ENCODE measurements around the gene CTBS.
"Not testable (repeated sequence)": the region's sequence is repeated elsewhere in the genome, so short reads cannot be mapped to it uniquely, and the experiment has no call there.

Gene CTBS

GRCh38 chr1:84583648-84584047, 9.4 kb upstream of the CTBS start:
- DNase-seq: no peak

GRCh38 chr1:84582802-84583587, 8.8 kb upstream of the CTBS start:
- peak; percentile 3 for DNase-seq

GRCh38 chr1:84581648-84582047, 7.4 kb upstream of the CTBS start:
- DNase-seq: no peak

GRCh38 chr1:84574936-84575335, 696 bp upstream of the CTBS start:
- no peak for DNase-seq

GRCh38 chr1:84573481-84573966, 716 bp downstream of the CTBS start:
- no peak for DNase-seq

GRCh38 chr1:84571150-84571535, 3.1 kb downstream of the CTBS start:
- DNase-seq: no peak

- no peak for DNase-seq
These were observed 3.6 kb downstream of the CTBS start for GRCh38 chr1:84570436-84571149.

GRCh38 chr1:84569216-84569615, 5.0 kb downstream of the CTBS start:
- DNase-seq: no peak

GRCh38 chr1:84550826-84551225, 23.4 kb downstream of the CTBS start:
- DNase-seq: peak; percentile 26

- no peak for DNase-seq
These were observed 32.6 kb downstream of the CTBS start for GRCh38 chr1:84541679-84542078.

GRCh38 chr1:84540759-84541158, 33.5 kb downstream of the CTBS start:
- DNase-seq: no peak

GRCh38 chr1:84539972-84540371, 34.3 kb downstream of the CTBS start:
- DNase-seq: no peak

- DNase-seq: no peak
These were observed 35.6 kb downstream of the CTBS start for GRCh38 chr1:84538599-84538998.

GRCh38 chr1:84525779-84526178, 48.5 kb downstream of the CTBS start:
- DNase-seq: no peak

- DNase-seq: no peak
These were observed 49.6 kb downstream of the CTBS start for GRCh38 chr1:84524590-84524989.

GRCh38 chr1:84510668-84511067, 63.6 kb downstream of the CTBS start:
- no peak for DNase-seq

- DNase-seq: no peak
These were observed 64.1 kb downstream of the CTBS start for GRCh38 chr1:84510165-84510564.

GRCh38 chr1:84509029-84509428, 65.2 kb downstream of the CTBS start:
- no peak for DNase-seq

- no peak for DNase-seq
These were observed 65.7 kb downstream of the CTBS start for GRCh38 chr1:84508510-84508909.

- DNase-seq: not testable (repeated sequence)
These were observed 66.4 kb downstream of the CTBS start for GRCh38 chr1:84507887-84508286.

GRCh38 chr1:84506729-84507453, 67.3 kb downstream of the CTBS start:
- DNase-seq: no peak

GRCh38 chr1:84506002-84506728, 68.1 kb downstream of the CTBS start, which contains the start of the genes GNG5 and SPATA1:
Gene GNG5 (minus strand): TSS chr1:84506581. CDS start chr1:84506091, 490 bp downstream.
Gene SPATA1 (plus strand): TSS chr1:84506386. CDS start chr1:84516360, 9,974 bp downstream.
- peak; percentile 92 for DNase-seq
